NCI-H2196 (cell line): Measurements from ENCODE around the gene USO1.
A peak's percentile ranks its signal among the peaks of the same experiment; 100 is the strongest.
"Not testable (repeated sequence)": the region's sequence is repeated elsewhere in the genome, so short reads cannot be mapped to it uniquely, and the experiment has no call there.

ENCODE experiments used
- DNase-seq: peaks from one replicate; lab custom pipeline; 2025; ENCODE audit not compliant: unreplicated experiment; lab: John Stamatoyannopoulos, UW

Gene USO1, protein sequence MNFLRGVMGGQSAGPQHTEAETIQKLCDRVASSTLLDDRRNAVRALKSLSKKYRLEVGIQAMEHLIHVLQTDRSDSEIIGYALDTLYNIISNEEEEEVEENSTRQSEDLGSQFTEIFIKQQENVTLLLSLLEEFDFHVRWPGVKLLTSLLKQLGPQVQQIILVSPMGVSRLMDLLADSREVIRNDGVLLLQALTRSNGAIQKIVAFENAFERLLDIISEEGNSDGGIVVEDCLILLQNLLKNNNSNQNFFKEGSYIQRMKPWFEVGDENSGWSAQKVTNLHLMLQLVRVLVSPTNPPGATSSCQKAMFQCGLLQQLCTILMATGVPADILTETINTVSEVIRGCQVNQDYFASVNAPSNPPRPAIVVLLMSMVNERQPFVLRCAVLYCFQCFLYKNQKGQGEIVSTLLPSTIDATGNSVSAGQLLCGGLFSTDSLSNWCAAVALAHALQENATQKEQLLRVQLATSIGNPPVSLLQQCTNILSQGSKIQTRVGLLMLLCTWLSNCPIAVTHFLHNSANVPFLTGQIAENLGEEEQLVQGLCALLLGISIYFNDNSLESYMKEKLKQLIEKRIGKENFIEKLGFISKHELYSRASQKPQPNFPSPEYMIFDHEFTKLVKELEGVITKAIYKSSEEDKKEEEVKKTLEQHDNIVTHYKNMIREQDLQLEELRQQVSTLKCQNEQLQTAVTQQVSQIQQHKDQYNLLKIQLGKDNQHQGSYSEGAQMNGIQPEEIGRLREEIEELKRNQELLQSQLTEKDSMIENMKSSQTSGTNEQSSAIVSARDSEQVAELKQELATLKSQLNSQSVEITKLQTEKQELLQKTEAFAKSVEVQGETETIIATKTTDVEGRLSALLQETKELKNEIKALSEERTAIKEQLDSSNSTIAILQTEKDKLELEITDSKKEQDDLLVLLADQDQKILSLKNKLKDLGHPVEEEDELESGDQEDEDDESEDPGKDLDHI

DNA sequence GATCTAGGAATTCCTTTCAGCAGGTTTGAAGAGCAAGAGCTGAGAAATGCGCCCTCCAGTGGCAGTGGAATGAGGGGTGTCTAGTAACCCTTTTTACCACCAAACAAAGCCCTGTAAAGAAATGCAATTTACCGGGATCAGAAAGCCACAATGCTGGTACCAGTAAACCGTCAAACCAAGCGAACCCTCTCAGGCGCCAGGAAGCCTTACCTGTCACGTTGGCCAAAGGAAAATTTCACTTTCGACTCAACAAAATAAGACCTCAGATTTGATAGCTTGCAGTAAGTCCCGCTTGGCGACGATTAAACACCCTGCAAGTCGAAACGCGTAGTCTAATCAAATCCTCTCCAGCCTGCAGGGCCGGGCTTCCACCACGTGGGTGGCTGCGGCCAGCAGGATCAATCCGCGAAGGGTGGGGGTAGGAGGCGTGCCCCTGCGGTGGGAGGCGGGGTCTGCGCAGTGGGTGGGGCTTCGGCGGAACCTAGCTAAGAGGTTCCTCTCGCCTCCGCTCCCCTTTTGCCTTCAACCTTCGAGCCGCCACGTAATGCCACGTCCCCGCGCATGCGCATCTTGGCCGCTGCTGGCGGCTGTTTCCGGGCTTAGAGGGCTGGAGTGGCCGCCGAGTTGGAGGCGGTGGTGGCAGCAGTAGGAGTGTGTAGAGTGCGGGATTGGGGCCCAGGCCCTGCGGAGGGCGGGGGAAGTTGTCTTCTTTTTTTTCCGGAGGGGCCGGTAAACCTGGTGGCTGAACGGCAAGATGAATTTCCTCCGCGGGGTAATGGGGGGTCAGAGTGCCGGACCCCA is at the start of gene USO1:
USO1 (plus strand) TSS at position 512 of the 801 bp plus-strand sequence; CDS start at position 755, 243 bp downstream.
- peak; percentile 90 for DNase-seq

DNA sequence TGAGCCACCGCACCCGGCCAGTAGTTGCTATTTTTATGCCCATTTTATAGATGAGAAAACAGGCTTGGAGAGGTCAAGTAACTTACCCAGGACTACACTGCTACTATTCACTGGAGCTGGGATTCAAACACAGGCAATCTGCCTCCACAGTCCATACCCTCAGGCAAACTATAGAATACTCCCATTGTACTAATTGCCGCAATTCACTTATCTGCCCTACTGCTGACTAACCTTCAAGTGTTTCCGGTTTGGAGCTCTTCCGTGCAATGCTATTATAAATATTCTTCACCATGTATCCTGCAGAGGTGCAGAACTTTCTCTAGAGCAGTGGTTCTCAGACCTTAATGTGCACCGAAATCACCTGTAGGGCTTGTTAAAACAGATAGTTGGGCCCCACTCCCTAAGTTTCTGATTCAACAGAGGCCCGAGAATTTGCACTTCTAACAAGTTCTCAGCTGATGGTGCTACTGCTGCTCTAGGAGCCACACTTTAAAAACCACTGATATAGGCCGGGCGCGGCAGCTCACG is 49.3 kb upstream of the USO1 start:
- no peak for DNase-seq

DNA sequence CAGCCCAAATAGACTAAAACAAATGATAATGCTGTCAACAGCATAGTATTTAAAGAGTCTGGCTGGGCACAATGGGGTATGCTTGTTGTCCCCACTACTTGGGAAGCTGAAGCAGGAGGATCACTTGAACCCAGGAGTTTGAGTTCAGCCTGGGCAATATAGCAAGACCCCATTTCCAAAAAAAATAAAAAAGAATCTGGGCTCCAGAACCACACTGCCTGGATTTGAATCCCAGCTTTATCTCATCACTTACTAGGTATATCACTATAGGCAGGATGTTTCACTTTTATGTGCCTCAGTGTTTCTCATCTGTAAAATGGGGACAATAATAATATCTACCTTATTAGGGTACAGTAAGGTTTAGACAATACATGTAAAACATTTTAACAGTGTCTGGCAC is 45.9 kb upstream of the USO1 start:
- no peak for DNase-seq

DNA sequence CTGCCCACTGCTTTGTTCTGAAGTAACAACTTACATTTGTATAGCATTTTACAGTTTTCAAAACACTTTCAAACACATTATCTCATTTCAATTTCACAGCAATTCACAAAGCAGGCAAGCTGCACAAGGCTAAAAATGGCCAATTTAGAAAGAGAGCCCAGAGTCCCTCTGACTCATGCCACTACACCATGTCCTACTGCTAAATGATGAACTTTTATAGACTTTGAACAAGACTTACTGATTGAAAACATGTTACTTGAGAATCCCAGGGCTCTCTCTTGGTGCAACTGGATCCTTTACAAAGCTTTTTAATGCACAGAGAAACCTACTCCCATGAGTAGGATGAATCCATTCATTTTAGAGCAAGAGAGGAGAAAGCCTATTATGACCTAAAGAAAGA is 45.4 kb upstream of the USO1 start:
- DNase-seq, result no peak

DNA sequence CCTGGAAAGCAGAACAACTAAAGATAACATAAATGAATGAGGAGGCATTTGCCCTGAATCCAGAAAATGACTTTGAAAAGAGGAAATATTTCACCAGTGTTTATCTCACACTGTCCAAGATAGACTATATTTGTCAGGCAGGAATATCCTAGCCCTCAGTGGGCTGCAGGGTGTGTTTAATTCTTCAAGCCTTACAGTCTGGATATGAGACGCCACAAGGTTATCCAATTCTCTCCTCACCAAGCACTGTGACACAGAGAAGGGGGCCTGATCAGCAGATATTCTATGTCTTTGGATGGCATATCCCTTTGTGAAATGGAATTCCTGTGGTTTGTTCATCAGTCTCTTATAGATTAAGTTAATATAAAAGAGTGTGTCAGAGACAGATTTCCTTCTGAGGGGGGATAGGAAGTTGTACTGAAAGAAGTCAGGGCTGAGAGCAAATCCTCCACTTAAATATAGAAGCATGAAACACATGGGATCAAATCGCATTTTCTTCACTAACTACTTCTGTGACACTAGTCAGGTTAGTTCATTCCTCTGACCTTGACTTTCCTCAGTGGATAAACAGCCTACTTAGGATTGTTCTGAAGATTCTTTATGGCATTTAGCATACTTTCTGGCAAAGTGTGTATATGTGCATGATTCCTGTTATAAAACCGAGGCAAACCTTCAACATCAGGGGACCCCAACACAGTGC is 44.4 kb upstream of the USO1 start:
- DNase-seq, result no peak

DNA sequence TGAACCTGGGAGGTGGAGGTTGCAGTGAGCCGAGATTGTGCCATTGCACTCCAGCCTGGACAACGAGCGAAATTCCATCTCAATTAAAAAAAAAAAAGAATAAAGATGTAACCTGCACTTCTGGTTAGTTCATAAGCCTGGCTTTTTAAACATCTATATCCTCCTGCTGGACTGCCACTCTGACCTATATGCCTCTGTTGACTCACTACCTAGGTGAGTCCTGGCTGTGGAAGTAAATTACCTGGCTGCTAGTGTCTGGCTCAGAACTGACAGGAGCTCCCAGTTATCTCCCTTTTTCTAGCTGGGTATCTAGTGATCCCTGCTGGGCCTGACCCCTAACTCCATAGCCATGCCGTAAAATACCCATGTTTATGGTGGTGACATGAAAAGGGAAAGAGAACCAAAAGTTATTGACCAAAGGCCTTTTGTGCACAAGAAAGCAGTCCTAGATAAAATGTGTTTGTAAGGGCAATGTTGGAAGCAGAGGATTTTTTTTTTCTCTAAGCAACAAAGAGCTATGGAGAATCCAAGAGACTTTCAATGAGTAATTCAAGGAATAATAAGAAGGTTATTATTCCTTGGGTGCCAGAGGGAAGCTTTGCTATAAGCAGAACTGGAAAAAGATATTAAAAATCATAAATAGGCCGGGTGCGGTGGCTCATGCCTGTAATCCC is 40.8 kb upstream of the USO1 start:
- no peak for DNase-seq

DNA sequence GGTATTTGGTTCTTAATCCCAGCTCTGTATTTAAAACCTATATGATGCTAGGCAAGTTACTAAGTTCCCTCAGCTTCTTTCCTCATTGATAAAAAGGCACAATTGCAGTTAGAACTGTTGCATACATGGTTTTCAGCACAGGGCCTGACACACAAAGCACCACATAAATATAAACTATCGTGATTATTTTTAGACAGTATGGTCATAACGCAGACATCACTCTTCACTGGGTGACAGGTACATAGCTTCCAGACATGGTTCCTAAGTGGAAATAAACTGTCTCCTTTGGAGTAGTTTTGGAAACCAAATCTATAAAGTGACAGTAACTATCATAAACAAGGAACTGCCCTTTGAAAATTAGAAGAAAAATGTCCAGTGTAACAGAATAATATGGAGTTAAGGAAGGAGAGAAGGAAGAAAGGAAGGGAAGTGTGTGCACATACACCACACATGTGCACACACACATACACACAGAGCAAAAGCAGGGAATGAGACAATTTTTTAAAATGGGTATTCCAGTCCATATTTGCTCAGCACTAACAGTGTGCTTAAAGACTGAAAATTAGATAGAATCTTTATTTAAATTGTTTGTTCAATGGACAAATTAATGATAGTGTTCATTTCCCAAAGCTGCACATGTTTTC is 38.7 kb upstream of the USO1 start:
- no peak for DNase-seq

DNA sequence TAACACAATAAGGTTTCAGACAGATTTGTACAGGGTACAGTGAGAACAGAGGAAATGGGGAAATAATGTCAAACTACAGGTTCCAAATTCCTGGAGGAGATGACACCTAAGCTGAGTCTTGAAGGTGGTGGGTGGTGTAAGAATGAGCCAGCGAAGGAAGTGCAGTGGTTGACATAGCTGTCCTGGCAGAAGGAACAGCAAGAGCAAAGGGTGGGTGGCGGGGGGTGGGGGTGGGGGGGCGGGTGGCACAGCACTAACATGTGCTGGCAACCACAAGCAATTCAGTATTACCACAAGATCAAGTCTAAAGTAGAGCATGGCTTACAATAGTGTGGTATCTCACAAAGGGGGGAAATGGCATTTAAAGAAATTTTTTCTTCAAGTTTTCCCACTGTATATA is 38.0 kb upstream of the USO1 start:
- no peak for DNase-seq

DNA sequence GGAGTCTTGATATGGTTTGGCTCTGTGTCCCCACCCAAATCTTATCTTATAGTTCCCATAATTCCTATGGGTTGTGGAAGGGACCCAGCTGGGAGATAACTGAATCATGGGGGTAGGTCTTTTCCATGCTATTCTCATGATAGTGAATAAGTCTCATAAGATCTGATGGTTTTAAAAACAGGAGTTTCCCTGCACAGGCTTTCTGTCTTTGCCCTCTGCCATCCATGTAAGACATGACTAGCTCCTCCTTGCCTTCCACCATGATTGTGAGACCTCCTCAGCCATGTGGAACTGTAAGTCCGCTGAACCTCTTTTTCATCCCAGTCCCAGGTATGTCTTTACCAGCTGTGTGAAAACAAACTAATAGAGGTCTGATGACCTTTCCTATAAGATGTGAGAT is 37.3 kb upstream of the USO1 start:
- DNase-seq, result not testable (repeated sequence)

DNA sequence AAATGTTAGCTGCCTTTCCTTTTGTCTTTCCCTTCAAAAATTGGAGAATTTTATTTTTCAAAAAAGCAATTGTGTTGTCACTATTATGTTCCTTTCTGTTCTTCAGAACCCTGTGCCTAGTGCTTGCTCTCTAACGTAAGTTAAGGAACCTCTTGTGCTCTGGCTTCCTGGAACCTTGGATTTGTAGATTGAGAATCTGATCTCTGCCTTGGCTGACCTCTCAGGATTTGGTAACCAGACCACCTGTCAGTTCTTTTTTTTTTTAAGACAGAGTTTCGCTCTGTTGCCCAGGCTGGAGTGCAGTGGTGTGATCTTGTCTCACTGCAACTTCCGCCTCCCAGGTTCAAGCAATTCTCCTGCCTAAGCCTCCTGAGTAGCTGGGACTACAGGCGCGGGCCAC is 32.3 kb upstream of the USO1 start:
- DNase-seq, result not testable (repeated sequence)

DNA sequence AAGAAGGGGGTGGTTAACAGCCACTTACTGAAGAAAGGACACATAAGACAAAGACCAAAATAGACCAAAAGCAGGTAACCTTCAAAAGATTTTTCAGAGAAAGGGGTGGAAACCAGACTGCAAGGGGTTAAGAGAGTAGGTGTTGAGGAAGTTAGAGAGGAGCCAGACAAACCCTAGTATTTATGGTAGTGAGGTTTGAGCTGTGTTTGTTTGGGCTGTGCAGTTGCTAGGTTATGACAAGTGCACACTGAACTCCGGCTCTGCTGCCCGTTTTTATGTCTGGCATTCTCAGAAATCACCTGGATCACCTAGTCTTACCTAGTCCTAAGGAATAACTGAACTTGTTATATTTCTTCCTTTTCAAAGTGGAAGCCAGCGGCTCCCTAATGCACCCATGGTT is 28.3 kb upstream of the USO1 start:
- DNase-seq, result peak; percentile 23

DNA sequence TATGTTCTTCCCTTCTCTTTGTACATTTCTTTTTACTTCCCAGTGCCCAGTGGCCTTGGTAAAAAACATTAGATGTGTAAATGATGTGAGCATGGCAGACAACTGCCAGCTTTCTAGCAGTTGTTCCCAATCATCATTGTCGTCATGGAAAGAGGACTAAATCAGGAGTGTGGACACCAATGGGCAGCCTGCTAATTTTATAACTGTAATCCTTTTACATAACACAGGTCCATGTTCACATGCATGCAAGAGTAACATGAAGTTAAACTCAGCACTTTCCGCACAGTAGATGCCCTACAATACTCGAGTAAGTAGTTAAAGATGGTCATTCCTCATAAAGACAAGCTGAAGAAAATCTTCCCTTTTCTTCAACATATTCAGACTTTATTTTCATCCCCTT is 27.8 kb upstream of the USO1 start:
- DNase-seq, result no peak

DNA sequence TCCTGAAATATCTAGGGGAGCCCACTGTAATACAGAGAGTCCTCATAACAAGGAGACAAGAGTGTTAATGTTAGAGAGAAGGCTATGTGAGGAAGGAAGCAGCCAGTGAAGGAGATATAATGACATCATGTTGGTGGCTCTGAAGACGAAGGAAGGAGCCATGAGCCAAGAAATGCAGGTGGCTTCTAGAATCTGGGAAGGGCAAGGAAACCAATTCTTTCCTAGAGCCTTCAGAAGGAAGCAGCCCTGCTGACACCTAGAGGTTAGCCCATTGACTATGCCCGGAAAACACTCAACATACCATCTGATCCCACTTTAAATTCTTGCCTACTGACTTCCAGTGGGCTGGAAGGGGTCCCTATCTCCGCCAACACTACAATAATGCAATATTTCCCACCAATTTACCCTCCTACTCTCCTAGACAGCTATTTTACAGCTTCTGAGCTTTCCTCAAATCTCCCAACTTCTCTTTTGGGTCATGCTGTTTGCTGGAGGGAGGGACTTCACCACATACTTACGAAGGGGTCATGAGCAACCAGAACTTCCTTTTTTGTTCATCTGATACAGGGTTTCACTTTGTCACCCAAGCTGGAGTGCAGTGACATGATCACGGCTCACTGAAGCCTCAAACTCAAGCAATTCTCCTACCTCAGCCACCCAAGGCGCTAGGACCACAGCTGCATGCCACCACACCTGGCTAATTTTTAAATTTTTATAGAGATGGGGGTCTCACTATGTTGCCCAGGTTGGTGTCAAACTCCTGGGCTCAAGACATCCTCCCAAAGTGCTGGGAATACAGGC is 26.0 kb upstream of the USO1 start:
- no peak for DNase-seq

DNA sequence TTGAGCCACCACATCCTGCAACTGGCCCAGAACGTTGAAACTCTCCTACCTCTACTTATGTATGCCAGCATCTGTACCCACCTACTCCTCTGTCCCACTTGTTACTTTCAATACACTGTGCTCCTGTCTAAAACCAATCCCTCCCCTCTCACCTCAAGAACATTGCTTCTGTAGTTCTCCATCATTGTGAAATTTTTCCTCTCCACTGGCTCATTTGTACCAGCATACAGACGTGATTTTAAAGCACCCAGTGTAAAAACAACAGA is 25.5 kb upstream of the USO1 start:
- DNase-seq, result no peak

DNA sequence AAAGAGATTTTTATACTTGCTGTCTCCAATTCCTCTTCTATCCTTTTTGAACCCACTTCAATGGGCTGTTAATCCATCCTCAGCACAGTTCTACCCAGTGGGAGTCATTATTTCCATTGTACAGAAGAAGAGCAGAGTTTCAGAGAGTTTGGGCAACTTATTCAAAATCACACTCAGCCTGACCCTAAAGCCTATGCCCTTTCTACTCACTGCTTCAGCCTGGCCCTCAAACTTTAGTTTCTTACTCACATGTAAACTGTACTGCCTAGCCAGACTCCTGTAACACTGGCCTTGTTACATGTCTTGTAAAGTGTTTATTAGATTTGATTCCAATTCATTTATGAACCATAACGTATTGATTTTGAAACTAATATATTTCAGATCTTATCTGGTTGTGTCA is 25.1 kb upstream of the USO1 start:
- DNase-seq, result no peak

DNA sequence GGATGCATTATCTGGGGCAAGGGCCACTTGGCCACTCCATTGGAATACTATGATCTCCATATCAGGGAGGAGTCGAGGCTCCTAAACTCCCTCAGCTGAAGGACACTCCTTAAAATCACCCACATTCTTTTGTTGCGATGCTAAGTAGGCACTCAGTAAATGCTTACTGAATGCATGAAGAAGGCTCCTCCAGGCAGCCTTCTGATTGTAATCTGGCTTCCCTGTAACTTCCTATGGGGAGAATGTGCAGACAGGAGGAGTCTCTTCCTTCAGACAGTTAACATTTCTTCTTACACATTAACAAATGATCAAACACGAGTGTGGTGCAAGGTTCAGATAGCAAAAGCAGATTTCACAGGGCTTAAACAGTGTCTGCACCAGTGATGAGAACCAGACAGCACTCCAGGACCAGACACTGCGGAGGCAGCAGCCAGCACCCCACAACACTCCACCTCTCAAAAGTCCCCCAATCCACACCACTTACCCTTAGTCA is 21.4 kb upstream of the USO1 start:
- DNase-seq, result no peak

DNA sequence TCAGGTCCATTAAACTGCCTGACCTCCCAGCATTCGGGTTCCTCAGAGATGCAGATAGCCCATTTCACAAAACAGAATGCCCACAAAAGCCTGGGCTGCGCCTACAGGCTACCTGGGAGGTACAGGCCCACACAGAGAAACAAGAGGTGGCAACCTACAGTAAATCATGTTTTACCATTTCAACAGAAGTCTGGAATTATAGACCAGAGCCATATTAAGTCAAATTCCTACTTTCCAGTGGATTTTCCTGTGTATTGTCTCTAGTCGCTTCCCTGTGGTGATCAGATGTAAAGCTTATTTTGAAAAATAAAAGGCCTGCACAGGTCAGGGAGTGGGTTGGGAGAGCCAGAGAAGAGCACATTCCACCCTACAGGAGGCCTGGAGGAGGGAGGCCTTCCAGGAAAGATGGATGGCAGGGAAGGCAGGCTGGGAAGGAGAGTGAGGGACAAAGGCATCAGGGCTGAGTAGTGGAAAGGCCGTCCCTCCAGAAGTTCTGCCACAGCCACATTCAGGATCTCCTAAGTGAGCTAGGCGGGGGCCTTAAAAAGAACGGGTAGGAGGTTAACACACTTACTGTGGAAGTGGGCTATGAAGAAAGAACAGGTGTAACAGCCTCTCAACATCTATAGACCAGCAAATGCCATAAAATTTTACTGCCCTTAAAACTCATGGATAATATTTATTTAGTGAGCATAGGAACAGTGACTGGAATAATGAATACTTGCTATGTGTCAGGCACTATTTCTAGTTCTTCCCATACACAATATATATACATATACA is 19.0 kb upstream of the USO1 start:
- DNase-seq, result no peak

DNA sequence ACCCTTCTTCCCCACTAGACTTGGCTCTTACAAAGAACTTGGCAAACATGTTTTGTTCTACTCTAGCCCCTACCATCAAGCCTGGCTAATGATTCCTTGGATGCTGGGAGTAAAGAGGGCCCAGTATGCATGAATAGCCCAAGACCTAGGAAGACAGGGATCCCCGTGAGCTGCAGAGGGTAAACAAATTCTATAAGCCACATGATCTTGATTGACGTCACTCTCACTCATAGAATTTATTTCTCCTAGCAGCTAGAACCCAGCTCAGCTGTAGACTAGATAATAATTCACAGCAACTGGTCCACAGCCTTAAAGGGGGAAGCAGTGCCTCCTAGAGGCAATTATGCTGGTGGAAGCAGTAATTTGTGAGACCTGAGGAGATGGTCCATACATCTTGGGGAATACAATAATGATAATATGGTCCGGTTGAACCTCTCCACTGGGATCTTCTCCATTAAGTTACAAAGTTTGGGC is 16.1 kb upstream of the USO1 start:
- DNase-seq, result no peak
